PFSK-1 (cell line): ENCODE measurements around the gene CTSZ.

Source experiments
- FOXP2 ChIP-seq: optimal IDR thresholded peaks from 2 replicates; pipeline ENCODE3; 2011; ENCODE audit warnings: borderline replicate concordance, control low read depth, inconsistent platforms; ENCODE audit not compliant: insufficient read depth; ENCODE audit errors: extremely low read length, extremely low read depth
- POLR2AphosphoS5 ChIP-seq: IDR thresholded peaks from 2 replicates; pipeline ENCODE4 v1.6.1; 2012; ENCODE audit warnings: low read depth, mild to moderate bottlenecking, control low read depth, low read length, moderate library complexity
- SIN3A ChIP-seq: IDR thresholded peaks from 2 replicates; pipeline ENCODE4 v1.6.1; 2012; ENCODE audit warnings: mild to moderate bottlenecking, low read length, moderate library complexity, borderline replicate concordance; ENCODE audit not compliant: insufficient read depth
- TAF1 ChIP-seq: IDR thresholded peaks from 2 replicates; pipeline ENCODE4 v1.6.1; 2012; ENCODE audit warnings: low read length, control low read depth, borderline replicate concordance; ENCODE audit not compliant: insufficient read depth
- TF ChIP-seq, protein P1 (sequence below), 2 experiments: IDR thresholded peaks; 2 replicates each; pipeline versions ENCODE4 v1.6.1 to v1.8.0; 2011 to 2012; ENCODE audit warnings: low read depth in 2 of 2, low read length in 2 of 2, control low read depth in 1 of 2, inconsistent platforms in 1 of 2, mild to moderate bottlenecking in 1 of 2, moderate library complexity in 1 of 2; ENCODE audit not compliant: insufficient read depth in 1 of 2

CTSZ gene

DNA sequence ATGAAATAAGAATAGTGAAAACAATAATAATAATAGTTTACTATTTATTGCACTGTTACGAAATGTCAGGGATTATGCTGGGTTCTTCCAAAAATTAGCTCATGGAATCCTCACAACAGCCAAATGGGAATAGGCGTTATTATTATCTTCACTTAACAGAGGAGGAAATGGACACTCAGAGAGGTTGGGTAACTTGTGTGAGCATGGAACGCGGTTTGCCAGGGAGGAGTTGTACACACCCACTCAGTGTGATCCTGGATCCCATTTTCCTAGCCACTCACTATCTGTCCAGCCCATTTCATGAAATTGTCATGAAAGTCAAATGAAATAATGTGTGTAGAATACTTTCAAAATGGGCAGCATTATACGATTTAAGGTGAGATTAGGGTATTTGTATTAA lies 21.4 kb downstream of the CTSZ start:
- TF ChIP-seq SIN3A (no peak), FOXP2 (no peak), TAF1 (no peak), POLR2AphosphoS5 (no peak)
- TF ChIP-seq, protein P1, sequence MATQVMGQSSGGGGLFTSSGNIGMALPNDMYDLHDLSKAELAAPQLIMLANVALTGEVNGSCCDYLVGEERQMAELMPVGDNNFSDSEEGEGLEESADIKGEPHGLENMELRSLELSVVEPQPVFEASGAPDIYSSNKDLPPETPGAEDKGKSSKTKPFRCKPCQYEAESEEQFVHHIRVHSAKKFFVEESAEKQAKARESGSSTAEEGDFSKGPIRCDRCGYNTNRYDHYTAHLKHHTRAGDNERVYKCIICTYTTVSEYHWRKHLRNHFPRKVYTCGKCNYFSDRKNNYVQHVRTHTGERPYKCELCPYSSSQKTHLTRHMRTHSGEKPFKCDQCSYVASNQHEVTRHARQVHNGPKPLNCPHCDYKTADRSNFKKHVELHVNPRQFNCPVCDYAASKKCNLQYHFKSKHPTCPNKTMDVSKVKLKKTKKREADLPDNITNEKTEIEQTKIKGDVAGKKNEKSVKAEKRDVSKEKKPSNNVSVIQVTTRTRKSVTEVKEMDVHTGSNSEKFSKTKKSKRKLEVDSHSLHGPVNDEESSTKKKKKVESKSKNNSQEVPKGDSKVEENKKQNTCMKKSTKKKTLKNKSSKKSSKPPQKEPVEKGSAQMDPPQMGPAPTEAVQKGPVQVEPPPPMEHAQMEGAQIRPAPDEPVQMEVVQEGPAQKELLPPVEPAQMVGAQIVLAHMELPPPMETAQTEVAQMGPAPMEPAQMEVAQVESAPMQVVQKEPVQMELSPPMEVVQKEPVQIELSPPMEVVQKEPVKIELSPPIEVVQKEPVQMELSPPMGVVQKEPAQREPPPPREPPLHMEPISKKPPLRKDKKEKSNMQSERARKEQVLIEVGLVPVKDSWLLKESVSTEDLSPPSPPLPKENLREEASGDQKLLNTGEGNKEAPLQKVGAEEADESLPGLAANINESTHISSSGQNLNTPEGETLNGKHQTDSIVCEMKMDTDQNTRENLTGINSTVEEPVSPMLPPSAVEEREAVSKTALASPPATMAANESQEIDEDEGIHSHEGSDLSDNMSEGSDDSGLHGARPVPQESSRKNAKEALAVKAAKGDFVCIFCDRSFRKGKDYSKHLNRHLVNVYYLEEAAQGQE (IDR thresholded peaks at IDR 0.05; ENCODE audit: insufficient read depth in 1 of 2, low read depth in 2 of 2, low read length in 2 of 2): no peak

DNA sequence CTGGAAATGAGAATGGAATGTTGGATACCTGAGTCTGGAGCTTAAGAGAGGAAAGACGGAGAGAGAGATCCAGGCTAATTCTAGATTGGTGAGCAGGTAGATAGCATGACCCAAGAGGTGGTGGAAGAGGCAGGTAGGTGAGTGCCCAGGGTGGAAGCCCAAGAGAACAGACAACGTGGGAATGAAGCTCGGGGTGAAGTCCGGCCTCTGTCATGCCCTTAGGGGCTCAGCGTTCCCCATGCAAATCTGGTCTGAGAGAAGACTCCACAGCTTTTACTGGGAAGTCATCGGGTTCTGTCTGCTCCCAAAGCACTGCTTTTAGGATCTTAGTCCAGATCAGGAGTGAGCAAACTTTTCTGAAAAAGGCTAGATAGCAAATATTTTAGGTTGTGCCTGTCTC lies 22.4 kb downstream of the CTSZ start:
- TF ChIP-seq SIN3A (no peak), TAF1 (no peak), POLR2AphosphoS5 (no peak), FOXP2 (no peak)
- TF ChIP-seq, protein P1 (IDR thresholded peaks at IDR 0.05; ENCODE audit: insufficient read depth in 1 of 2, low read depth in 2 of 2, low read length in 2 of 2): no peak

DNA sequence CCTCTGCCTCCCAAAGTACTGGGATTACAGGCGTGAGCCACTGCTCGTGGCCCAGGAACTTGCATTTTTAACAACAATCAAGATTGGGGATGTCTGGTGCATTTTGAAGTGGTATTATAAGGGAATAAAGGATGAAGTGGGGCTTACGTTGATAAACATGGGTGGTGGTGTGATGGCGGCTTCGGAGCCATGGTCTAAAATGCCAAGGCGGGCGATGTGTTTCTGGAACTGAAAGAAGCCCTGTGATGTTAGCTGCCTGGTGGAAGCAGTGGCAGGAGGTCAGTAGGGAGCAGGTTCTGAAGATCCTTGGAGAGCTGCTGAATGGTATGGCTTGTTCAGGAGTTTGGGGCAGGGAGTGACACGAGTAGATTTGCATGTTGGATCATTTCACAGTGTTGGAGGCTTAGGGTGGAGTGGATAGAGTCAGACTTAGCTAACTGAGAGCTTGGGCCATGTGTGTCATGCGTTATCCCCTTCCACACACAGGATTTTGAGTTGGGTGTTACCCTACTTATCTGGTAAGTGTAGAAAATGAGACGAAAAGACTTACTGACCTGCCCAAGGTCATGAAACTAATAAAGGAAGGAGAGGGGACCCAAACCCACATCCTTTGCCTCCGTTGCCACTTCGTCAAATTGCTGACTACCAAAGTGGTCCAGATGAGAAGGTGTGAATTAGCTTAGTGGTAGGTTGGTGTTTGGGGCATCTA lies 24.5 kb downstream of the CTSZ start:
- TF ChIP-seq, protein P1 (IDR thresholded peaks at IDR 0.05; ENCODE audit: insufficient read depth in 1 of 2, low read depth in 2 of 2, low read length in 2 of 2): no peak
- TF ChIP-seq TAF1: no peak
- TF ChIP-seq POLR2AphosphoS5: no peak
- no peak for TF ChIP-seq FOXP2
- no peak for TF ChIP-seq SIN3A

DNA sequence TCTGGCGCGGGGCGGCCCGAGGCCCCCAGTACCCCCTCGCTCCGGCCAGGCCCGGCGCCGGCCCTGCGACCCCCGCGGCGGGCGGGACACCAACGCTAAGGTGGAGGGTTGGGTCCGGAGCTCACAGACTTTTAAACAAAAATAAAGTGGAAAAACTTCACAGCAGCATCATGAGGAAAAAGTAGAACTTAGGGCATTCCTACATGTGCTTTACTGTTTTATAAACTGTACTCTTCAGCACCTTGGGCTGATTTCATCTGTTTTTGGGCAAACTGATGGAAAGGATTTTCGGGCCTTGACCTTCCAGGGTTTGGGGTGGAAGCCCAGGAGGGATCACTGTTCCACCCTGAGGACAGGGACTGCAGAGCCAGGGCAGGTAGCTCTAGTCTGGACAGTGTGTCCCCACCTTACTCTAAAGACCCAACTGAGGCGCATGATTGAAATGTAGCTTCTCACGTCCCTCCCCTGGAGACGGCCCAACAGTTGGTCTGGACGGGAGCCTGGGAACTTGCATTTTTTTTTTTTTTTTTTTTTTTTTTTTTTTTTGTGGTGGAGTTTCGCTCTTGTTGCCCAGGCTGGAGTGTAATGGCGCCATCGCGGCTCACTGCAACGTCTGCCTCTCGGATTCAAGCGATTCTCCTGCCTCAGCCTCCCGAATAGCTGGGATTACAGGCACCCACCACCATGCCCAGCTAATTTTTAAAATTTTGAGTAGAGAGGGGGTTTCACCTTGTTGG lies 25.3 kb downstream of the CTSZ start:
- TF ChIP-seq TAF1 (no peak), SIN3A (no peak), FOXP2 (no peak), POLR2AphosphoS5 (no peak)
- TF ChIP-seq, protein P1 (IDR thresholded peaks at IDR 0.05; ENCODE audit: insufficient read depth in 1 of 2, low read depth in 2 of 2, low read length in 2 of 2): no peak
